GM18519 (cell line): ENCODE results near the gene TMEM109.

ENCODE experiments used
- ATAC-seq: cut with Tn5 transposase; IDR thresholded peaks from one replicate; pipeline ENCODE4 v1.9.1; 2021; ENCODE audit warnings: mild to moderate bottlenecking, moderate library complexity; ENCODE audit not compliant: unreplicated experiment, low FRiP score

Gene TMEM109

GRCh38 chr11:60939301-60939700 lies 25.3 kb downstream of the TMEM109 start:
- no peak for ATAC-seq

GRCh38 chr11:60939855-60940254 lies 25.9 kb downstream of the TMEM109 start:
- ATAC-seq = no peak

DNA sequence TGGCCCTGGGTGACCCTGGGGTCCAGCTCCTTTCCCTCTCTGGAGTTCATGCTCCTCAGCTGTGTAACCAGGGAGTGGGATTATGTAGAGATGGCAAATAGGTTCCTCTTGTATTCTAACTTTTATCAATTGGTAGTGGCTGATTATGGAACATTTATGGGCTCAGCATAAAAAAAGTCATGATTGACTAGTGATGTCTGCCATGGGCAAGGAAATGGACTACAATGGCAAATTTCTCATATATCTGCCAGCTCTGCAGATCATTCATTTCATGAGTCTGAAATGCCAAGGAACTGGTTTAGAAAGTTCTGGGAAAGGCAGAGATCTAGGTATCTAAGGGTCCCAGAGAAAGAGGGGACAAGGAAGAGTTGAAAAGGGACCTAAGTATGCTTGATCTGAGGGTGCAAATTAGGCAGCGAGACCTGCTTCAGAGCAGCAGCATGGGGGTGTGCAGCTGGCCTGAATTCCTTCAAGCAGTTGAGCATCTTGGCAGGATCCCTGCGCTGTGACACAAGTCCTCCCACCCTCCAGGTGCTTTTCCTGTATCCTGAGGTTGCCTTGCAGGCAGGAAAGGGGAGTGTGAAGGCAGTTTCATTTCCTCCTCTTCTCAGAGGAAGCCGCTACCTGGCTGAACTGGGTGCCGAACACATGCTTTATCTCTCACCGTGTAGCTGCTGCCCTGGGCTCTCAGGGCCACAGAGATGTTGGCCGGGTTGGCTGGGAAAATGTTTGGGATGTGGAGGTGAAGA lies 27.6 kb downstream of the TMEM109 start:
- ATAC-seq = no peak

DNA sequence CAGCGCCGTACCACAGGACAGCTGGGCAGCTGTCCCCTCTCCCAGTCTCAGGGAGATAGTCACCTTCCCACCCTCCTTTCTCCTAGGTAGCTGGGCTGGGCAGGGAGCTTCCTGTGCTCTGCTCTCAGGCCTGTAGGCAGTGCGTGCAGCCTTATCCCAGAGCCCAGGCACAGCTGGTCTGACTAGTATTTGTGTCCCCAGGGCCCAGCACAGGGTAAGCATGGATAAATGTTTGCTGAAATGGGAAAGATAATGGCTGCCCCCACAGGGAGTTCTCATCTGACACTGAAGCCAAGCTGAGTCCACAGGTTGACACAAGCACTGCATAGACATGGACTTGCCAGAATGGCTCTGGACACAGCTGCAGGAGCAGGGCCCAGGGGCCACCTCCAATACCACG lies 28.3 kb downstream of the TMEM109 start:
- ATAC-seq = no peak

- no peak for ATAC-seq
Observed at GRCh38 chr11:60942970-60943565, 29.1 kb downstream of the TMEM109 start.

GRCh38 chr11:60944490-60945294 lies 30.7 kb downstream of the TMEM109 start:
- no peak for ATAC-seq

- ATAC-seq = no peak
Observed at GRCh38 chr11:60945295-60945667, 31.3 kb downstream of the TMEM109 start.

- no peak for ATAC-seq
Observed at GRCh38 chr11:60946601-60947264, 32.8 kb downstream of the TMEM109 start.

- no peak for ATAC-seq
Observed at GRCh38 chr11:60947700-60948099, 33.7 kb downstream of the TMEM109 start.

DNA sequence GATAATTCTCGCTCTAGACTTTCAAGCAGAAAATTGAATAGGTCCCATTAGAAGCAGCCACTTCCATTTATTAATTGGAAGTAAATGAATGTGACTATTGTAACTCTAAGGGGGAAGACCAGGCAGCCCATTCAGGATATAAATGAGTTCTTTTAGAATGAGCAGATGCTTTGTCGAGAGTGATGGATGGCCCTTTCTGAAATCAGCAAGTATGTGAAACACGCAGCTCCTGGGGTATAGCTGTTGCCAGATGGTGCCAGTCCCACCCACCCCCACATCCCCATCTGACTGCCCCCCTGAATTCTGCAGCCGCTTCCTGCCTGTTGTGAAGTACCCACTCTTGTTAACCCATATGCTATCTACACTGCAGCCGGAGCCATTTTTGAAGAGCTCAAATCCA lies 34.3 kb downstream of the TMEM109 start:
- ATAC-seq = no peak

DNA sequence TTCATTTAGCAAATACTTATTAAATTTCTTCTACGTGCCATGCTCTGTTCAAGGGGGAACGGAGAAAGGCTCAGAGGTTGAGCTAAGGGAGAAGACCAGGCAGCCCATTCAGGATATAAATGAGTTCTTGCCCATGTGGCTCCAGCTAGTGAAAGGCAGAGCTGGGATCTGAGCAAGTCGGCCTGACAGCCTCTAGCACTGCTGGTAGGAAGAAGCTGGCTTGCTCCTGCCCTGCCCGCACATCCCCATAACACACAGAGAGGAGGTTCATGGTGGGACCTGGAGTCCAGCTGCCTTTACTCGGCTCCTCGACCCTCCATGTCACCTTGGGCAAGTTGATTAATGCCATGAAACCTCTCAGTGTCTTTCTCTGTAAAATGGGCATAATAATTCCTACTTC lies 36.1 kb downstream of the TMEM109 start:
- no peak for ATAC-seq

GRCh38 chr11:60950933-60951605 lies 37.1 kb downstream of the TMEM109 start:
- ATAC-seq = no peak

DNA sequence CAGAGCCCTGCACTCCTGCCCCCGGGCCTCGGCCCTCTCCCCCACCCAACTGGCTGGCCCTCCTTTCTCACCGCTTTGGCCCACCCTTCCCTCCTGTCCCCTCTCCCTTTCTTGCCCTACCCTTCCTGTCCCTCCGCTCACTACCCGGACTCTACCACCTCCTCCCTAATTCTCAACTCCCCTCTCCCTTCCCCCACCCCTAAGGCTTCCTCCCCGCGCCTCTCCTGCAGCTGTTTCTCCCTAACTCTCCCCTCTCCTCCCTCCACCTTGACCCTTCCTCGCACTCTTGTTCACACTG lies 37.6 kb downstream of the TMEM109 start:
- no peak for ATAC-seq

DNA sequence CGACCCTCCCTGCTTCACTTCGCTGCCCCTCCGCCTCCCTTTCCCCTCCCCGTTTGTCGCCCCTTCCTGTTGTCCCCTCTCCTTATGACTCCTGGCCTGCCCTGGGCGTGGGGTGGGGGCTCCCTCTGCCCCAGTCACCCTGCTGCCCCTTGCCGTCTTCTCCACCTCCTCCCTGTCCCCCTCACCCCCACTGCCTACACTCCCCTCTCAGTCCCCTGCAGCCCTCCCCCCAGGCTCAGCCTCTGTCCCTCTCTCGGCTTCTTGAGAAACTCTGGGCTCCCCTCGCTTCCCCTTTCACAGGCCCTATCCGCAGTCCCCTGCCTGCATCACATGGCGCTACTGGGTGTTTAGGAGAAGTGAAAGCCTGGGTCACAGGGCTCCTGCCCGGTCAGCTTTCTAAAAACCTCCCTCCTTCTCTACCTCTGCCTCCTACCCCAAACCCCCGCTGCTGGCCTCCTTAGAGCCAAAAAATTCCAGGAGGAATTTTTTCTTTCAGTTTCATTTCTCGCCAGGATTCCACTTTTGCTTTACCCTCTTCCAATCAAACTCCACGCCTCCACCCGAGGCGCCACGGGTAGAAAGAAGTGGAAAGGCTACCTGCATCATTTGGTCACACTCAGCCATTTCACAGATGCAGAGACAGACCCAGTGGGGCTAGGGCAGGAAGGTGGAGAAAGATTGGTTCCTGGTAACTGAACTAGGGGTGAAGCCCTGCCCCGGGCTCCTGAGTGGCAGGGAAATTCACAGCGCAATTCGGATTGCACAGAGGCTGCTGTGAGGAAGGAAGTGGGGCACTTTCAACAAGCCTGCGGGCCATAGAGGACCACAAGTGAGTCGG lies 38.2 kb downstream of the TMEM109 start, which contains the start of gene SLC15A3:
Gene SLC15A3 (minus strand): TSS at position 273 of the 838 bp plus-strand sequence. CDS start 625 bp downstream, outside the sequence.
- ATAC-seq = no peak

DNA sequence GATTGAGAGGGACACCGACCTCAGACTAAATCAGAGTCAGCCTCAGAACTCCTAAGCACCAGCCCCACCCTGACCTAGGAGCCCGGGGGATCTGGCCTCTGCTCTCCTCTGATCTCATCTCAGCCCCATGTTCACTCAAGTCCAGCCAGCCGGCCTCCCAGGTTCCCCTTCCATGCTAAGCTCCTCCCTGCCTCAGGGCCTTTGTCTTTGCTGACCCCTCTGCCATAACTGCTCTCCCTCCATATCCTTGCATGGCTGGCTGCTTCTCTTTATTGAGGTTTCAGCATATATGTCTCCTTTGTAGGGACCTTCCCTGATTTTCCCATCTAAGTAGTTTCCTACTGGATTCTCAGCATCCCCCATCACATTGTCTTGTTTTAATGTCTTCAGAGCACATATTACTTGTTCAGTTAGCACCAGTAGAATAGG lies 38.8 kb downstream of the TMEM109 start:
- ATAC-seq = no peak

GRCh38 chr11:60953781-60954180 lies 39.8 kb downstream of the TMEM109 start:
- no peak for ATAC-seq

- no peak for ATAC-seq
Observed at GRCh38 chr11:60954421-60954820, 40.5 kb downstream of the TMEM109 start.

DNA sequence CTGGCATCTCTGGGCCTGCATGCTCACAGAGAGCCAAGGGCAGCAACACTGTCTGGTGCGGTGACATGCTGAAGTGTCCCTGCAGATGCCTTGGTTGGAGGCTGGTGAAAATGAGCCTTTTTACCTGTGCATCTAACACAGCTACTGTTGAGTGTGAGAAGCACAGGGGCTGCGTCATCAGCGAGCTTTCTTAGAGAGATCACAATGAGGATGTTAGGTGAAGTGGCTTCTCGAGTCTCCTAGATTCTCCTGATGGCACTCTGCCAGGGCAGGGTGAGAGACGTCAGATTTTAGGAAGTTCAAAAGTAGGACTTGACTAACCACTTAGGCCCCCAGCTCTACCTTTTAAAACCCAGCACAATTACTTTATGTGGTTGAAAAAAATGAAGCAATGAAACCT lies 41.6 kb downstream of the TMEM109 start:
- no peak for ATAC-seq

GRCh38 chr11:60957188-60957587 lies 43.2 kb downstream of the TMEM109 start:
- ATAC-seq = no peak

DNA sequence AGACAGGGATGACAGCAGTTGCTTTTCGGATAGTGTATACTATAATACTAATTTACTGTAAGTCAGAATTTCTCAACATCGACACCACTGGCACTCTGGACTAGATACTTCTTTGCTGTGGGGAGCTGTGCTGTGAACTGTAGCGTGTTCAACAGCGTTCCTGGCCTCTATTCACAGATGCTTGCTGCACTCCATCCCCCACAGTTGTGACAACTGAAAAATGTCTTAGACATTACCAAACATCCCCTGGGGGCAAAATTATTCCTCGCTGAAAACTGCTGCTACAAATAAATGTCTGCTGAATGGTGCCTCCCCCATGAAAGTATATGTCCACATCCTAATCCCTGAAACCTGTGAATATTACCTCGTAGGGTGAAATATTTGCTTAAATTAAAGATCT lies 45.5 kb downstream of the TMEM109 start:
- no peak for ATAC-seq
